Stimulated activated CD8-positive, alpha-beta memory T cell treated with anti-CD3 and anti-CD28 coated beads, Interleukin-12 subunit alpha, Interleukin-12 subunit beta, amount 100 ng/mL, for 4 hours (primary cell): ENCODE data around the gene SFRP2.
A peak's percentile ranks its signal among the peaks of the same experiment; 100 is the strongest.

Experiments
- DNase-seq: peaks from one replicate; pipeline ENCODE4 v3.0.0-alpha.2; 2020; ENCODE audit warnings: low read depth

SFRP2 gene

DNA sequence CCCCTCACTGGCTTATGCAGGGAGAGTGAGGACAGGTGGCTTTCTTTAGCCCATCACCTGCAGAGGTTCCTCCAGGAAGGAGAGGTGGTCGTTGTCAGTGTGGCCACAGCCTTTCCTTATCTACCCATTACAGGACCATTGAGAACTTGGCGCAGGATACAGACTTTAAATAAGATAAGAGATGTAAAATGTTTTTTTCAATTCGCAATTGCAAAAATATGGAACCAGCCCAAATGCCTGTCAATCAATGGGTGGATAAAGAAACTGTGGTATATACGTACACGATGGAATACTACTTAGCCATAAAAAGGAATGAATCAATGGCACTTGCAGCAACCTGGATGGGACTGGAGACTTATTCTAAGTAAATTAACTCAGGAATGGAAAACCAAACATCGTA lies 22.1 kb downstream of the SFRP2 start:
- no peak for DNase-seq

DNA sequence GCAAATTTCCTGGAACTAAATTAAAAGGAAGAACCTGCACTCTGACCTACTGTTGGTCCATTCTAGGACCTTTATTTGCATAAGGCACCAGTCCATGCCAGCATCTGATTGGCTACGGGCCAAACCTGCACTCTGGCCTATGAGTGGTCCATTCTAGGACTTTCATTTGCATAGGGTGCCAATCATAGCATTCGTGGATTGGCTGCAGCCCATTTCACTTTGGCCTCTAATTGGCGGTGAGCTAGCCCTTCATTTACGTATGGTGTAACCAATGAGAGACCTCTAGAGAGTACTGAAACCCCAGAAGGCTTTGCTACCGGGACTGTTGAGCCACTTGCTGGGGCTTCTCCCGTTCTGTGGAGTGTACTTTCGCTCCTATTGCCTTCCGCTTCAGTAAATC lies 23.0 kb downstream of the SFRP2 start:
- DNase-seq = no peak

DNA sequence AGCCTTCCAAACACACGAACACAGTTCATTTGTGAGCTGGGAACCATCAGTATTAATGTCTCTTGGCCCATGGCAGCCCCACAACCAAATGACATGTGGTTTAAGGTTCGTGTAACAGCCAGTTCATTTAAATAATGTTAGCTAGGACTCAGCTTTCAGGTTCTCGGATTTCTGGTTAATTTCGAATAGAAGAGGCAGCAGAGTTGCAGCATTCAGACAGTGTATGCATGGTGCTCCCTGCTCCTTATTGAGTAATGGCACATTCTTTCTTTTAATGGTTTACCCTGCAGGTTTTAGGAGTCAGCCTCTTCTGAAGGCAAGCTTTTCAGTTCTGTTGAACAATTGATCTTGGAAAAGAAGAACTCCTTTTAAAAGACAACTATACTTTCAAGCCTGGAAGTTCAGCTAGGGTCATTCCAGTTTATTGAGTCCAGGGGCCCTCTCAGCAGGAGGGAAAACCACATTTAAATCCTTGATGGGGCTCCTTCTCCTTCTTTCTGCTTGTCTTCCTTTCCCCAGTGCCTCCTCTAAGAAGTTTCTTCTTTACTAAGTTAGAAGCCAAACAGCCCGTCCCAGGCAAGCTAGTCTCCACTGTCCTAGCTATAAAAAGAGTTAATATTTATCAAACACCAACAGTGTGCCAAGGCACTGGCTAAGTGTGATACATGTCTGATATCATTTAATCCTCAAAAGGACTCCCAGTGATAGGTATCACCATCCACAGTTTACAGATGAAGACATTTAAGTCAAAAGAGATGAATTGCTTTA lies 24.1 kb downstream of the SFRP2 start:
- no peak for DNase-seq

DNA sequence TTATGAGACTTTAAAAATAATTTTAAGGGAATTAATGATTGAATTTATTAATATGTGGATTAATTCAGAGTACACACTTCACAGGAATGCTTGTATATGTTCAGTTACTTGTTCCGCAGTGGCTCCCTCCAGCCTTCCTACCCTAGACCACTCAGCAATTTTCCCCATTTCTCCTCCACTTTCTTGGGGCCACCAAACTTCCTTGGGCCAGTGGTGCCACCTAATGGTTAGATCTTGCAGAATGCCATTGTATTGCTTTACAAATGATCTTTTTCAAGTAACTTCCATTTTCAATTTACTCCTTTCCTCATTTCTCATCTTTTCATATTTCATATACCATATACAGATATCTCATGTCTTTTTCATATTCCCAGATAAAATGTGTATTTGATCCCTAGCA lies 25.5 kb downstream of the SFRP2 start:
- DNase-seq = no peak

DNA sequence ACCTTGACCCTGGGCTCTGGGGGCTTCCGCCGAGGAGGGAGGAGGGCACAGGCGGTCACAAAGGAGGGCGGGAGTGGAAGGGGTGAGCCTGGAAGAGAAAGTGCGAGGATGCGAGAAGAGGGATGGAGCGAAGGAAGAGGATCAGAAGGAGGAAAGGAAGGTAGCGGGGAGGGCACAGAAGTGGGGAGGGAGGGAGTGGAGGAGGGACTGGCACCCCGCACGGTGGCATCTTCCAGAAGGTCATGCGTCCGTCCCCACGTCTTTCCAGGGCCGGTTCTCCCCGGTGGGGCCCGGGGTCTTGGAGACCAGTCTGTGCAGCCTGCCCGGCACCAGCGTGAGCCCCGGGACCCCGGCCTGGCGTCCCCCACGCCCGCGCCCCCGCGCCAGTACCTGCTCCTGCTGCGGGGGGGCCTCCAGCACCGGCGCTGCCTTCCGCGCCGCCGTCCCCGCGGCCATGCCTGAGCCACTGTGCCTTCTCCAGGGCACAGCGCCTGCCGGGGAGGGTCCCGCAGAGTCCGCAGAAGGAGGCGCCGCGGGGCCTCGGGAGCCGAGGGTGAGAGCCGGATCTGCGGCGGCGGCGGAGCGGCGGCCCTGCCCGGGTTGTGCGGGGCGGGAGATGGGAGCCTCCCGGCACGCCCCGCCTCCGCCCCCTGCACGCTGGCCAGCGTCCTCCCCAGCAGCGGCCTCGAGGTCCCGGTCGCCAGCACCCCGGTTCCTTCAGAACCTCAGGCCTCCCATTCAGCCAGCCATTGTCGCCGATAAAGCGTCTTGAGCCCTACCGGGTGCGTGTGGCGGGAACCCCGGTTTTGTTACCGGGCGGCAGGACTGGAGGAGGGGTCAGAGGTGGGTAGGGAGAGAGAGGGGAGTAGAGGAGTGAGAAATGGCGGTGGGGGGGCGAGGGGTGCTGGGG lies 29.2 kb downstream of the SFRP2 start, which contains the start of gene RNF175:
TSS of gene RNF175 (minus strand) at position 618 of the 910 bp plus-strand sequence. CDS start at position 456, 162 bp downstream.
- DNase-seq = no peak

DNA sequence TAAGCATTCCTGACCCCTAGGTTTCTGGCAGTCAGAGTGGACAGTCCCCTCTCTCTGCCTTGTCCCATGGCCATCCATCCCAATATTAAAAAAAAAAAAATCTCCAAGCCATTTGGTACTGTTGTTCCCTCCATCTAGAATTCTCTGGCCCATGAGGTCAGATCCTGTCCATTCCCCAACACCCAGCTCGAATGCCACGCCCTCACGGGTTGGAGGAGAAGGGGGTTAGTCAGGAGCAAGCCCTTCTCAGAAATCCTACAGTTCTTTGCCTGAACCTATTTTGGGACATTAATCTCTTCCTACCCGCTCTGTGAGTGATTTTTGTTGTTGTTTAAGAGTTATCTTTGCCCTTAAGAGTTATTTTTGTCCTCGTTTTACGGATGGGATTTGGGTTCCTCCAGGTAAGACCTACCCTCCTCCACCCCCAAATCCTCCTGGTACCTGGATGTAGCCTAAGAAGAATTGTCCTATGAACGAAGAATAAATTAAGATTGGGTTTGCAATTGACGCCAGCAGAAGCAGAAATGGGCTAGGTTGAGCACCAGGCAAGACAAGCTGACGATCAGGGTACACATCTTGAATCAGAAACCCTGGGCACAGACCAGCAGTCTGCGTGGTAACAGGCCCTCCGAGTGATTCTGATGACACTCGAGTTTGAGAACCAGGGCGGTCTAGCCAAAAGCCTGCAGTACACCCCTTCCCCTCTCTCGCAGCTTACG lies 30.0 kb downstream of the SFRP2 start:
- DNase-seq = no peak

DNA sequence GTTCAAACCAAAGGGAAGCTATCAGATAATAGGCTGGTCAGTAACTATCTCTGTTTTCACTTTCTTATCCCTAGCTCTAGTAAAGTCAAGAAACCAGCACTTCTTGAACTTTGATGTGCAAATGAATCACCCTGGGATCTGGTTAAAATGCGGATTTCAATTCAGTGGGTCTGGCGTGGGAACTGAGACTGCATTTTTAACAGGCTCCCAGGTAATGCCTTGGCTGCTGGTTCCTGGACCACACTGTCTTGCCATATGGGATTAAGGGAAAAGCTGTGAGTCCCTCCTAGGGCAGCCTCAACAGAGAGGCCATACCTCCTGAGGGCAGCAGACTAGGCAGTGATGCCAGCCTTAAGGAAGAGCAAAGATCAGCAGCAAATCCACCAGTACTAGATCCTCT lies 30.7 kb downstream of the SFRP2 start:
- DNase-seq = no peak

DNA sequence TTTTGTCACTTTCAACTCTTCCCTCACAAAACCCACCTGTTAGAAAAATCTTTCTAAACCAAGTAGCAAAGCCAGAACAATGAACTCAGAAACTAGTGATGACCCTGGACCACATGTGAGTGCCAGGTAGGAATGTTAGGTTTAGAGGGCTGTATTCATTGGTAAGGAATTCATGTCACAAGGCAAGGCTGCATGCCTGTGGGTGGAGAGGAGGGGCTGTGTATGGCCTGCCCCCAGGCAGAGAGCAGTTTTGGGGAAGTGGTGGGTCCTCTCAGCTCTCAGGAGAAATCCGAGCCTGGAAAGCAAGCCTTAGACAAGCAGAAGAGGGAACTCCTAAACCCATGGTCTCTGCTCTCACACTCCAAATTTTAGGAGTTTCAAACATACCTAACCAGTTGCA lies 31.5 kb downstream of the SFRP2 start:
- no peak for DNase-seq

DNA sequence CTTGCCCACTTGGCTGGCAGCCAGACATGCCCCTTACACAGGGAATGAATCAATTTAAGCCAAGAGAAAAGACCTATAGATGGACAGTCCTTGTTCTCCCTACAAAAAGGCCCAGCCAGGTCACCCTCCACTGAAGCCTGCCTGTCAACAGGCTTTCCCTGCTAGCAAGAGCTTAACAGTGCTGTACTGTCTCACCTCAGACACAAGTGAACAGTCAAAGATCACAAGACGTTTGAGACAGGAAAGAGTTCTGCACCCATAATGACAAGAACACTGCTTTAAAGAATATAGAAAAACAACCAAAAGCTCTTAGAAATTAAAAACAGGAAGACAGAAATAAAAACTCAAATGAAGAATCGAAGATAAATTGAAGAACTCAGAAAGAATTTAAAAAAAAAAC lies 33.7 kb downstream of the SFRP2 start:
- no peak for DNase-seq

DNA sequence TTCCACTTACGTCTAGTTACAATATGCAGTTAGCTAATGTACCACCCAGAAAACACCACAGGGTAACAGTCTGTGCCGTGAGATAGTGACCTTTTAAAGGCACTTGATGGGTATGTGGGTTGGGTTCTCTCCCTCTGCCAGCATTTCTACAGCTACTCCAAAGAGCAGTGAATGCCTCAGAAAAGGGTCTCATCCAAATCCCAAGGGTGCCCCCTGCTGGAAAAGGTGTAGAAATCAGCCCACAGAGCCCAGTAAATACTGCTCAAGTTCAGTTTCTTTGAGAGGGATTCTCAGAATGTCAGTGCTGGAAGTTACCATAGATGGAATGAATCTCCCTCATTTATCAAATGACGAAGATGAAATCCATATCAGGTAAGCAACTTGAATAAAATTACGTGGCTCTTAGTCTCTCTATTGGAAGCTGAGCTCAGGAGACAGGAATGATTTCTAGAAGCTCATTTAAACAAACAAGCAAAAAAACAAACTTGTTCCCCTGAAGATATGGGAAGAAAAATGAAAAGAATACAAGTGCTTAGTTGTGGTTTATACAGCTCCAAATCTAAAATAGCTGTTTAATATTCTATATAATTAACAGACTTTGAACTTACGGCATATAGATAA lies 38.6 kb downstream of the SFRP2 start:
- DNase-seq = peak; percentile 13

DNA sequence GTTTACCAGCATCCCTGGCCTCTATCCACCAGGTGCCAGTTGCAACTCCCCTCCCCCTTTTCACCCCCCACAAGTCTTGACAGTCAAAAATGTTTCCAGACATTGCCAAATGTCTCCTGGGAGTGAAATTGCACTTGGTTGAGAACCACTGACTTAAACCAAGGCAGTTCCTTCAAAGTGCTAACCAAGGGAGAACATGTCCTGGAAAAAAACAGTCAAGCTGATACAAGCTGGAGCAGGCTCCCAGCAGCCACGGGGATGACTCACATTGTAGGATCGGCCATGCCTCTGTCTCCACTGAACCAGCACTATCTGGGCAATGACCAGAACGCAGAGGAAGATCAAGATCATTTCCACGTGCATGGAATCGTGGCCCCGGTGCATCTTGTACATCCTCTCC lies 40.5 kb downstream of the SFRP2 start:
- no peak for DNase-seq

DNA sequence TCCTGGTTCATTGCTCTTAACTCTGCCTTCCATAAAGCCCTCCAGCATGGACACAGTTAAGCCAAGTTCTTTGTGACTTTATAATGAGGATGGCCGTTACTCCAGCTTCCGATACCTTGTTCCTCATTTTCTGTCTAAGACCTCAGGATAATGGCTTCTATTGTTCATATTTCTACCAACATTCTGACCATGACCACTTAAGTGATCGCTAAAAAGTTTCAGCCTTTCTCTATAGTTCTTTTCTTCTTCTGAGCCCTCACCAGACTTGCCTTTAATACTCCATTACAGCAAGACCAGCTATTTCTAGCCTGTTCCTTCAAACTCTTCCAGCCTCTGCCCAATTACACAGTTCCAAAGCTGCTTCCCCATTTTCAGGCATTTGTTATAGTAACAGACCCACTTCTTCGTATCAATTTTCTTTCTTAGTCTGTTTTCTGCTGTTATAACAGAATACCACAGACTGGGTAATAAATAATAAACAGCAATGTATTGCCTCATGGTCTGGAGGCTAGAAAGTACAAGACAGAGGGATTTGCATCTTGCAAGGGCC lies 41.4 kb downstream of the SFRP2 start:
- no peak for DNase-seq

DNA sequence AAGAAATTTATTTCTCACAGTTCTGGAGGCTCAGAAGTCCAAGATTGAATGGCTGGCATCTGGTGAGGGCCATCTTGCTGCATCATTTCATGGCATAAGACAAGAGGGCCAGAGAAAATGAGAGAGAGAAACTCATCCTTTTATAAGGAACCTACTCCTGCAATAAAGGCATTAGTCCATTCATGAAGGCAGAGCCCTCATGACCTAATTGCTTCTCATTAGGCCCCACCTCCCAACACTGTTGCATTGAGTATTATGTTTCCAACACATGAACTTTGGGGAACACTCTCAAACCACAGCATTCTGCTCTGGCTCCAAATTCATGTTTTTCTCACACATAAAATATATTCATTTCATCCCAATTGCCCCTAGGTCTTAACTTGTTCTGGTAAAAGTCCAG lies 43.2 kb downstream of the SFRP2 start:
- DNase-seq = no peak

DNA sequence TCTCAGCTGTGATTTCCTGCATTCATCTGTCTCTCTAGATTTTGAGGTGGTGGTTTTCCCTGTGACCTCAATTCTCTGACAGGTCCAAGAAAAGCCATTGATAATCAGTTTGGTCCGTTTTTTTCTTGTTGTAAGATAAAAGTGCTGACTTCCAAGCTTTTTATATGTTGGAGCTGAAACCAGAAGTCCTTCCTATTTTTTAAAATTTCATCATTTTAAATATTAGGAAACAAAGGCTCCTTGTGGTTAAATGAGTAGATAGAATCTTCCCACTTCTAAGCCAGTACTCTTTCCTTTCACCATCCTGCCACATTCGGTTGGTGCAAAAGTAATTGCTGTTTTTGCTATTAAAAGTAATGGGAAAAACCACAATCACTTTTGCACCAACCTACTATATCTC lies 47.3 kb downstream of the SFRP2 start:
- no peak for DNase-seq

DNA sequence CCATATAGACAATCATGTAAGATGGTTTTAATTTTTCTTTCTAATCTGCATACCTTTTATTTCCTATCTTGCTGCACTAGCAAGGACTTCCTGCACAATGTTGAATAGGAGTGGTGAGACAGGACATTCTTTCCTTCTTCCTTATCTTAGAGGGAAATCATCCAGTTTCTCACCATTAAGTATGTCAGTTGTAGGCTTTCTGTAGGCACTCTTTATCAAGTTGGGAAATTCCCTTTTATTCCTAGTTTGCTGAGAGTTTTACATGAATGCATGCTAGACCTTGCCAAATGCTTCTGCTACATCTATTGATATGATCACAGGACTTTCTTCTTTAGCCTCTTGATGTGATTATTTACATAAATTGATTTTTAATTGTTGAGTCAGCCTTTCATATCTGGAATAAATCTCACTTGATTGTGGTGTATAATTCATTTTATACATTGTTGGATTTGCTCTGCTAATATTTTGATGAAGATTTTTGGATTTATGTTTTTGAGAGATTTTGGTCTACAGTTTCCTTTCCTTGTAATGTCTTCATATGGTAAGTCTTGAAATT lies 52.9 kb downstream of the SFRP2 start:
- DNase-seq = no peak

DNA sequence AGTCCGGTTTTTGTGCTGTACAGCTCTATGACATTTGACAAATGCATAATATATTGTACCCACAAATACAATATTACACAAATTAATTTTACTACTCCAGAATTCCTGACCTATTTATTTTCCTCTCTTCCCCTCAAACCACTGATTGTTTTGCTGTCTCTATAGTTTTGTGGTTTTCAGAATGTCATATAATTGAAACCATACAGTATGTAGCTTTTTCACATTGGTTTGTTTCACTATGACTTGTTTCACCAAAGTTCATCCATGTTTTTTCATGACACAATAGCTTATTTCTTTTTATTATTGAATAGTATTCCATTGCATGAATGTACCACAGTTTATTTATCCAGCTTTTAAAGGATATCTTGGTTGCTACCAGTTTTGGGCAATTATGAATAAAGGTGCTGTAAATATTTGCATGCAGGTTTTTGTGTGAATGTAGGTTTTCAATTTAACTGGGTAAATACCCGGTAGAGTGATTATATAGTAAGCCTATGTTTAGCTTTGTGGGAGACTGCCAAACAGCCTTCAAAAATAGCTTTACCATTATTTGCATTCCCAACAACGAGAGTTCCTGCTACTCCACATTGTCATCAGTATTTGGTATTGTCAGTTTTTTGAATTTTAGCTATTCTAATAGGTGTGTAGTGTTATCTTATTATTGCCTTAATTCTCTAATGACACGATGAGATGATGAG lies 55.0 kb downstream of the SFRP2 start:
- no peak for DNase-seq

DNA sequence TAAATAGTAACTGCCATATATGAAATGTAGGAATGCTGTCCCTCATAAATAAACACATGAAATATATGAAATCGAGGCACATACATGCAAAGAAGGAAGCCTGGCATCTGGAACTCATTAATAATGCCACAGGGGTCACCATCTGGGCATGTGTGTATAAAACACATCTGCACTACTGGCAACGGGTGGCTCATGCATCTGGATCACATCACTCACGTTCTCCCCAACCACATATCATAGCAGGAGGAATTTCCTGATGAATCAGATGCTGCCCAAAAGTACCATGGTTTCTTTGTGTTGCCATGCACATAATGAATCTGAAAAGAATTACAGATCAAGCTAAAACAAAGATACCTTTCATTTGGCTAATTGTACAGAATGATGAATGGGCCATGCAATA lies 57.6 kb downstream of the SFRP2 start:
- DNase-seq = no peak
